ENCODE measurements around the gene MYO1B.

- TF ChIP-seq CTCF (IDR thresholded peaks at IDR 0.05) (no peak), POLR2A (IDR thresholded peaks at IDR 0.05) (no peak)
These were observed 129.7 kb downstream of the MYO1B start for GRCh38 chr2:191374939-191375338.
